H1 (cell line): Measurements from ENCODE around the gene AMPD3.

Source experiments
- ASH2L ChIP-seq: fragments of 200-600, 300-600 bp; sonication (generic); IDR thresholded peaks from one replicate; pipeline ENCODE4 v1.7.1; 2017; ENCODE audit warnings: low read length
- SIN3A ChIP-seq, 2 experiments: IDR thresholded peaks in 1 of 2; conservative IDR thresholded peaks in 1 of 2; 2 replicates each; pipeline ENCODE4 v1.6.1; 2011 to 2012; ENCODE audit warnings: low read length in 2 of 2, improper control_type of control experiment in 1 of 2, low read depth in 1 of 2, mild to moderate bottlenecking in 1 of 2
- YY1 ChIP-seq: IDR thresholded peaks from 2 replicates; pipeline ENCODE4 v1.6.1; 2011; ENCODE audit warnings: low read depth, mild to moderate bottlenecking, low read length

- TF ChIP-seq YY1 (no peak), ASH2L (no peak), SIN3A (conservative IDR thresholded peaks at IDR 0.05 in 1 of 2, IDR thresholded peaks at IDR 0.05 in 1 of 2; ENCODE audit: low read depth in 1 of 2, low read length in 2 of 2) (no peak)
Observed at GRCh38 chr11:10485646-10486045, 30.6 kb downstream of the AMPD3 start.
